Brain pericyte (primary cell): ENCODE results near the gene IL1RAPL1.

ENCODE experiments used
- DNase-seq: peaks from one replicate; pipeline ENCODE4 v3.0.0-alpha.2; 2012; ENCODE audit warnings: low read depth, low spot score

Gene IL1RAPL1

GRCh38 chrX:29506729-29507128 is 919.5 kb downstream of the IL1RAPL1 start:
- DNase-seq = no peak

GRCh38 chrX:29518100-29518499 is 930.9 kb downstream of the IL1RAPL1 start:
- DNase-seq = no peak

- no peak for DNase-seq
These were observed 941.0 kb downstream of the IL1RAPL1 start for GRCh38 chrX:29528281-29528680.

GRCh38 chrX:29530501-29530900 is 943.3 kb downstream of the IL1RAPL1 start:
- no peak for DNase-seq

- DNase-seq = no peak
These were observed 944.1 kb downstream of the IL1RAPL1 start for GRCh38 chrX:29531336-29531735.

GRCh38 chrX:29535212-29536162 is 948.2 kb downstream of the IL1RAPL1 start:
- DNase-seq = no peak

GRCh38 chrX:29541038-29541437 is 953.8 kb downstream of the IL1RAPL1 start:
- no peak for DNase-seq

- no peak for DNase-seq
These were observed 954.9 kb downstream of the IL1RAPL1 start for GRCh38 chrX:29542152-29542551.

GRCh38 chrX:29545878-29546277 is 958.6 kb downstream of the IL1RAPL1 start:
- no peak for DNase-seq

GRCh38 chrX:29547877-29548276 is 960.6 kb downstream of the IL1RAPL1 start:
- DNase-seq = no peak

GRCh38 chrX:29553542-29553941 is 966.3 kb downstream of the IL1RAPL1 start:
- no peak for DNase-seq

GRCh38 chrX:29555465-29556091 is 968.3 kb downstream of the IL1RAPL1 start:
- DNase-seq = no peak

- no peak for DNase-seq
These were observed 972.8 kb downstream of the IL1RAPL1 start for GRCh38 chrX:29560065-29560464.

- DNase-seq = no peak
These were observed 974.2 kb downstream of the IL1RAPL1 start for GRCh38 chrX:29561417-29561816.

- no peak for DNase-seq
These were observed 993.3 kb downstream of the IL1RAPL1 start for GRCh38 chrX:29580560-29580959.

- DNase-seq = no peak
These were observed 994.0 kb downstream of the IL1RAPL1 start for GRCh38 chrX:29581223-29581622.

GRCh38 chrX:29587107-29587506 is 999.9 kb downstream of the IL1RAPL1 start:
- no peak for DNase-seq

GRCh38 chrX:29590921-29591320 is 1003.7 kb downstream of the IL1RAPL1 start:
- no peak for DNase-seq

- DNase-seq = no peak
These were observed 1017.1 kb downstream of the IL1RAPL1 start for GRCh38 chrX:29604381-29604780.

- no peak for DNase-seq
These were observed 1030.0 kb downstream of the IL1RAPL1 start for GRCh38 chrX:29617276-29617675.

GRCh38 chrX:29617725-29618124 is 1030.5 kb downstream of the IL1RAPL1 start:
- no peak for DNase-seq

- no peak for DNase-seq
These were observed 1040.6 kb downstream of the IL1RAPL1 start for GRCh38 chrX:29627833-29628232.

- no peak for DNase-seq
These were observed 1047.3 kb downstream of the IL1RAPL1 start for GRCh38 chrX:29634516-29634915.
